ENCODE measurements around the gene KANK3.
A peak's percentile ranks its signal among the peaks of the same experiment; 100 is the strongest.
"Not testable (repeated sequence)": the region's sequence is repeated elsewhere in the genome, so short reads cannot be mapped to it uniquely, and the experiment has no call there.

KANK3 gene

DNA sequence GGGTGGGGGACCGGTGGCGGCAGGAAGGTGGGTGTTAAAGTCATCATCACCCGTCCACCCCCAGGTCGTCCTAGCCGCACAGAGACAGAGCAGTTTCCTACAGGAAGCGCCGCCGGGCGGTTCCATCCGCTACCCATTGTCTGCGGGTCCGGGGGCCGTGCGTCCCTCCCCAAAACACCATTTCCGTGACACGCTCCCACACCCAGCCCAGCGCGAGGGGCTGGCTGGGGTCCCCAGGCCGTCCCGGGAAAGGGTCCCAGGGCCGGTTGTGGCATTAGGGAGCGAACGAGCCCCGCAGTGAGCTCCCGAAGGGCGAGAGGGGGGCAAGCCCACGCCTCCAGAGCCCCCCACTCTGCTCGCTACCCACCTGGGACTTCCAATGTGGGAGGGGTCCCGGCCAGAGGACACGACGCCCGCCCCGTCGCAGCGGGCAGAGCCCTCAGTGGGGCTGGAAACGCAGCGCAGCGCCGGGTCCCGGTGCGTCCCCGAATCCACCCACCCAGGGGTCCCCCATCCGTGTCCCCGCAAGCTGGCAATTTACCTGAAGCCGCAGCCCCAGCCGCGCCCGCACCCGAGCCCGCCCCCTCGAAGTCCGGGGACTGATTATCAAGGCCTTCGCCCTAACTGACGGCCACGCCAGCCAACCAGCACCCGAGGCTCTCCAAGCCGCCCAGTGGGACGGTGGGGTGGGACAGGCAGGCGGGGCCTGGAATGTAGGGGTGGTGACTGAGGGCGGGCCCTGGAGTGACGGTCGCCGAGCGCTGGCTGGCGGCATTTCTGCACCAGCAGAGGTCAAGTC lies at the start of gene KANK3:
TSS of gene KANK3 (minus strand) at position 579 of the 799 bp plus-strand sequence. CDS start 5,434 bp downstream, outside the sequence.
- peak in 13 of 14 donors; percentile 34 to 87 (median 70) for DNase-seq

DNA sequence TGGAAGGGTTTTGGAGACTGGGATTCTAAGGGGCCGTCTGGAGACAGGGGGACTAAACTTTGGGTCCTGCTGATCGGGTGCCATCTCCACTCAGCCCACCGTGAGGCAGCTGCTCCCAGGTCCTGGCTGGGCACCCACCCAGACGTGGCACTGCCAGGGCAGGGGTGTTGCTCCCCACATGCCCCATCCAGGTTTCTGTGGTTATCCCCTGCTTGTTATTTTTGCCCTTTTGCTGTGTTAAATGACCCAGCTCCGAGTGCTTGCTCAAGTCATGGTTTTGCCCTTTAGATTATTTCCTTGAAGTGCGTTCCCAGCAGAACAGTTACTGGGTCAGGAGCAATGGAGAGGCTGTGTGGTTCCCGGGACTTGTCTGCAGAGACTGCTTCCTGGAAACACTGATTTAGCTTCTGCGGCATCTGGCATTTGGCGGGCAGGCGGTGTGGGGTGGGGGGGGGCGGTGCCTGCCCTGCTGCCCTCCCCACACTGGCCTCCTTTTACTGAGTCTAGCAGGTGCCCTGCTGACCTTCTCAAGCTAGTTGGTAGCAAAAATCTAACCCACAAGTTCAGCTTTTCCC lies 49.0 kb upstream of the KANK3 start:
- DNase-seq, result peak in 10 of 14 donors; percentile 16 to 82 (median 31)

DNA sequence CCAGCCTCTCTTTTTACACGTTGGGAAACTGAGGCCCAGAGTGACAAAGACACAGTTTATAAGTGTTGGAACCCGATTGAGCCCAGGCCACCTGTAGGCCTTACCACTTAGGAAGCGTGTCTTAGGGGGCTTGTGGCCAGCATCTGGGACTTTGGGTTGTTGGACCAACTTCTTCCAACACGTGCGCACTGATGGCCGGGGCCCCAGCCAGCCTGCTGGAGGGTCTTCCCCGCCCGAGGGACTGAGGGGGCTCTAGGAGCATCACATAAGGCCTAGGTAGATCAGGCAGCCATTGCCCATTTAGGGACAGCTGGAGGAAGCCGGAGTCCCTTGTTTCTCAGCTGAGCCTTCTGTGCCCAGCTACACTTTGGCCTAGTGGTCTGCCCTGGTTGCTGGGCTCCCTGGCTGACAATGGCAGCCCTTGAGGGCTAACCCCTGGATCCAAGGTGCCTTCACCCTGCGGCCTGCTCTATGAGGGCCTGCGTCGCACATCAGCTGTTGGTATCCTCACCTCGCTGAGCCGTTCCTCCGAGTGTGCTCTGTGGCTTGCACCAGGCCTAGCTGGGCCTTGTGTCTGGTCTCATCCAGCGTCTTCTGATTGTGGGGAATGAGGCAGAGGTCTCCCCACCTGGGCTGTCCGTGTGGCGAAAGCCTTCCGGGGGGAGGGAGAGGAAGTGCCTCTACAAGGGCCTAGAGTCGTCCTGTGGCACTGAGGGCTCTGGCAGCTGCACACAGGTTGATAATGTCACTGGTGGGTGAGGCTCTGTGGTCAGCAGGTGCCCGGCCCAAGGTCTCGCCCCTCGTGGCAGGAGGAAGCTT lies 48.3 kb upstream of the KANK3 start:
- DNase-seq, result peak in 4 of 14 donors; percentile 37 to 57 (median 41)

DNA sequence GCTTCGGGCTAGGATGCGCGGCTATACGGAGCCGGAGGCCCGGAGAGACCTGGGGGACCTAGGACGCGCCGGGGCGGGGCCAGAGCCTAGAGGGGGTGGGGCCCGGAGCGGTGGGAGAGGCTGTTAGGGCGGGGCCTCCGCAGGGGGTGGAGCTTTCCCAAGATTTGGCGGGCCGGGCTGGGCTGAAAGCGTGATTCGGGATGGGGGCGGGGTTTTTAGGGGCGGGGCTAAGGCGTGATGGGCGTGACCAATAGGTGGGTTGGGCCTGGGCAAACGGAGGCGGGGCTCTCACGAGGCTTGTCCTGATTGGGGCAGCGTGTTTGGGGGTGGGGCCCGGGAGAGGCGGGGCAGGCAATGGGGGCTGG lies 47.5 kb upstream of the KANK3 start:
- DNase-seq, result peak; percentile 27 to 99 (median 90)

DNA sequence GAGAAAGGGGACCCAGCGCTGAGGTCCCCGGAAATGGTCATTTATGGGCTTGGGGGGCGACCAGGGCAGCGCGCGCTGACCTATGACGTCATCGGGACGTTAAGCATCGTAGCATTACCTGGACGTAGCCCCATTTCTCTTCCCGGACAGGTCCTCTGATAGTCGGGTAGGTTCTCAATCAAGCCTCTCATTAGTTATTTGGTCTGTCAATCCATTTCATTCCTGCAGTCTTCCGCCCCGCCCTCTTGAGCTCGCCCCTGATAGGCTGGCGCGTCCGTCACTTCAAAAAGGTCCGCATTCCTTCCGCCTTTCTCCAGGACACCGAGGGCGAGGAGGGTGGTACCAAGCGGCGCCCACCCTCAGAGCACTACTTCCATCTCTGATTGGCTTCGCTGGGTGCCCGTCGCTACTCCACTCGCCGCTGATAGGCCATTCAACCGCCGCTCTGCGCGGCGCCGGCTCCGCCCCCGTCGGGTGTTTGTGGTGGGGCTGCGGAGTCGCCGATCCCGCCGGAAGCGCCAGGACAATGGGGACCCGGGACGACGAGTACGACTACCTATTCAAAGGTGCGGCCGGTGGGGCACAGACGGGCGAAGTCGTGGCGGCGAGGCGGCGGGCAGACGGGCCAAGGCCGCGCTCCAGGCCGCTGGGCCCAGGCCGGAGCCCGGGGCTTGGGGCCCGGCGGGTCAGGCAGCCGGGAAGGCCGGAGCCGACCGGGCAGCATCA lies 47.0 kb upstream of the KANK3 start, which contains the start of gene RAB11B:
TSS of gene RAB11B (plus strand) at position 470 of the 726 bp plus-strand sequence. CDS start at position 527, 57 bp downstream.
- DNase-seq, result peak; percentile 69 to 100 (median 98)

DNA sequence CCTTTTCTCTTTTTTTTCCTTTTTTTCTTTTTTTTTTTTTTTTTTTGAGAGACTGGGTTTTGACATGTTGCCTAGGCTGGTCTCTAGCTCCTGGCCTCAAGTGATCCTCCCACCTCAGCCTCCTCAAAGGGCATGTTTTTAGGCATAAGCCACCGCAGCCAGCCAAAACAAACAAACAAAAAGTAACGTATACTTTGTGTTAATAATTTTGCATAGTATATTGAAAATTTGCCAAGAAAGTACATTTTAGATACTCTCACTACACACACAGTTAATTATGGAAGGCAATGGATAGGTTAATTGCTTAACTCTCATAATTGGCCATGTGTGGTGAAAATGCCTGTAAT lies 45.5 kb upstream of the KANK3 start:
- no peak for DNase-seq

DNA sequence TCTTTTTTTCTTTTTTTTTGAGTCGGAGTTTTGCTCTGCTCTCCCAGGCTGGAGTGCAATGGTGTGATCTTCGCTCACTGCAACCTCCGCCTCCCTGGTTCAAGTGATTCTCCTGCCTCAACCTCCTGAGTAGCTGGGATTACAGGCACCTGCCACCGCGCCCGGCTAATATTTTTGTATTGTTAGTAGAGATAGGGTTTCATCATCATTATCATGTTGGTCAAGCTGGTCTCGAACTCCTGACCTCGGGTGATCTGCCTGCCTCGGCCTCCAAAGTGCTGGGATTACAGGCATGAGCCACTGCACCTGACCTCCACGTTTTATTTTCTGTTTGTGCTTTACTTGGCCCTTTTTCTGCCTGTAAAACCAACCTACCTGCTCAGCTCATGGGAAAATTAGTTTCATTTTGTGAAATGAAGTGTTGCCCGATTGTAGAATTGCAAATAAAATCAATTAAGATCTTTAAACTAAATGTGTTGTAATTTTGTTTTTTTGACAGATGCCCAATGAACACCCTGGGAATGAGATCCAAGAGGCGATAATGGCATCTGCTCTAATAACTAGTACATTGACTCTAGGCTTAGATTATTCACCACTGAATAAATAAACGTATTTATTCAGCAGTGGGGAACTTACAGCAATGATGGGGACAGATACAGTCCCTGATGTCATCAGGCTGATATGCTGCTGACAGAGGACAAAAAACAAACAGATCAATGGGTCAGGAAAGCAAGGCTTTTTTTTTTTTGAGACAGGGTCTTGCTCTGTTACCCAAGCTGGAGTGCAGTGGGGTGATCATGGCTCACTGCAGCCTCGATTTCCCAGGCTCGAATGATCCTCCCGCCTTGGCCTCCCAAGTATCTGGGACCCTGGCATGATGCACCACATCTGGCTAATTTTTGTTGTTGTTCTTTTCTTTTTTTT lies 44.9 kb upstream of the KANK3 start:
- no peak for DNase-seq

DNA sequence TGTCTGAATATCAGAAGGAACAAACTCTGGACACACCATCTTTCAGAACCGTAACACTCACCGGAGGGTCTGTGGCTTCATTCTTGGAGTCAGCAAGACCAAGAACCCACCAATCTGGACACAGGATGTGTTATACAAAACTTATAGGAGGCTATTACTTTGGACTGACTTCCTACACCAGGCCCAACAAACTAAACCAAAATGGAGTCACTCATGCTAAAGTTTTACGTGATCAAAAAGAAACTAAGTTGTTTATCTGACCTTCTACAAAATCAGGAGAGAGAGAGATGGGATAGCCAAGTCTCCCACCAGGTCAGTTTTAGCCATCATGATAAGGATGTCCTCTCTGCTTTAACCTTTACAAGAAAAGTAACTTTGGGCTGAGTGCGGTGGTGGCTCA lies 43.9 kb upstream of the KANK3 start:
- DNase-seq, result no peak

DNA sequence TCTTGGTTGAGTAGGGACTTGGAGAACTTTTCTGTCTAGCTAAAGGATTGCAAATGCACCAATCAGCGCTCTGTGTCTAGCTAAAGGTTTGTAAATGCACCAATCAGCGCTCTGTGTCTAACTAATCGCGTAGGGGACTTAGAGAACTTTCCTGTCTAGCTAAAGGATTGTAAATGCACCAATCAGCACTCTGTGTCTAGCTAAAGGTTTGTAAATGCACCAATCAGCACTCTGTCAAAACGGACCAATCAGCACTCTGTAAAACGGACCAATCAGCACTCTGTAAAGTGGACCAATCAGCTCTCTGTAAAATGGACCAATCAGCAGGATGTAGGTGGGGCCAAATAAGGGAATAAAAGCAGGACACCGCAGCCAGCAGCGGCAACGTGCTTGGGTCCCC lies 43.4 kb upstream of the KANK3 start:
- not testable (repeated sequence) for DNase-seq

DNA sequence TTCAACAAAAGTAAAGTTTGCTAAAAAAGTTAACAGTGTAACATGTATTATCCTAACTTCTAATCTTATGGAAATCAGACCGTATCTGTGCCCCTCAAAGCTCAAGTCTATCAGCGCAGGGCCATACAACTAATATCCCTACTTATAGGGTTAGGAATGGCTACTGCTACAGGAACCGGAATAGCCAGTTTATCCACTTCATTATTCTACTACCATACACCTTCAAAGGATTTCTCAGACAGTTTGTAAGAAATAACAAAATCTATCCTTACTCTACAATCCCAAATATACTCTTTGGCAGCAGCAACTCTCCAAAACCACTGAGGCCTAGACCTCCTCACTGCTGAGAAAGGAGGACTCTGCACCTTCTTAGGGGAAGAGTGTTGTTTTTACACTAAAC lies 42.5 kb upstream of the KANK3 start:
- DNase-seq, result not testable (repeated sequence)

DNA sequence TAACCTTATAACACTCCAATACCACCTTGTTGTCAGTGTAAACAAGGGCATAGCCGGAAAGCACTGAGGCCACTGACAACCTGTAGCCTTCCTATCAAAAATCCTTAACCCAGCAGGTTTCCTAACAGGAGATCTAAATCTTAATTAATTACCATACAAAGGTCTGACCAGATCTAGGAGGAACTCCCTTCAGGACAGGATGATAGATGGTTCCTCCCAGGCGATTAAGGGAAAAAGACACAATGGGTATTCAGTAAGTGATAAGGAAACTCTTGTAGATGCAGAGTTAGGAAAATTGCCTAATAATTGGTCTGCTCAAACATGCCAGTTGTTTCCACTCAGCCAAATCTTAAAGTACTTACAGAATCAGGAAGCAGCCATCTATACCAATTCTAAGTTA lies 42.0 kb upstream of the KANK3 start:
- not testable (repeated sequence) for DNase-seq

DNA sequence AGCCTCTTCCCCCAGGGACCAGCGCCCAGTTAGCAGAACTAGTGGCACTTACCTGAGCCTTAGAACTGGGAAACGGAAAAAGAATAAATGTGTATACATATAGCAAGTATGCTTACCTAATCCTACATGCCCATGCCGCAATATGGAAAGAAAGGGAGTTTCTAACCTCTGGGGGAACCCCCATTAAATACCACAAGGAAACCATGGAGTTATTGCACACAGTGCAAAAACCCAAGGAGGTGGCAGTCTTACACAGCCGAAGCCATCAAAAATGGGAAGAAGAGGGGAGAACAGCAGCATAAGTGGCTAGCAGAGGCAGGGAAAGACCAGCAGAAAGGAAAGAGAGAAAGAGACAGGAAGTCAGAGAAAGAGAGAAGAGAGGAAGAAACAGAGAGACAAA lies 41.5 kb upstream of the KANK3 start:
- DNase-seq, result not testable (repeated sequence)

DNA sequence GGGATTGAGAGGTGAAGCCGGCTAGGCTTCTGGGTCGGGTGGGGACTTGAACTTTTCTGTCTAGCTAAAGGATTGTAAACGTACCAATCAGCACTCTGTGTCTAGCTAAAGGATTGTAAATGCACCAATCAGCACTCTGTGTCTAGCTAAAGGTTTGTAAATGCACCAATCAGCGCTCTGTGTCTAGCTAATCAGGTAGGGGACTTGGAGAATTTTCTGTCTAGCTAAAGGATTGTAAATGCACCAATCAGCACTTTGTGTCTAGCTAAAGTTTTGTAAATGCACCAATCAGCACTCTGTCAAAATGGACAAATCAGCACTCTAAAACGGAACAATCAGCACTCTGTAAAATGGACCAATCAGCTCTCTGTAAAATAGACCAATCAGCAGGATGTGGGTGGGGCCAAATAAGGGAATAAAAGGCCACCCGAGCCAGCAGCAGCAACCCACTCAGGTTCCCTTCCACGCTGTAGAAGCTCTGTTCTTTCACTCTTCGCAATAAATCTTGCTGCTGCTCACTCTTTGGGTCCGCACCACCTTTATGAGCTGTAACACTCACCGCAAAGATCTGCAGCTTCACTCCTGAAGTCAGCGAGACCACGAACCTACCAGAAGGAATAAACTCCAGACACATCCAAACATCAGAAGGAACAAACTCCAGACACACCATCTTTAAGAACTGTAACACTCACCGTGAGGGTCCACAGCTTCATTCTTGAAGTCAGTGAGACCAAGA lies 36.3 kb upstream of the KANK3 start:
- not testable (repeated sequence) for DNase-seq

DNA sequence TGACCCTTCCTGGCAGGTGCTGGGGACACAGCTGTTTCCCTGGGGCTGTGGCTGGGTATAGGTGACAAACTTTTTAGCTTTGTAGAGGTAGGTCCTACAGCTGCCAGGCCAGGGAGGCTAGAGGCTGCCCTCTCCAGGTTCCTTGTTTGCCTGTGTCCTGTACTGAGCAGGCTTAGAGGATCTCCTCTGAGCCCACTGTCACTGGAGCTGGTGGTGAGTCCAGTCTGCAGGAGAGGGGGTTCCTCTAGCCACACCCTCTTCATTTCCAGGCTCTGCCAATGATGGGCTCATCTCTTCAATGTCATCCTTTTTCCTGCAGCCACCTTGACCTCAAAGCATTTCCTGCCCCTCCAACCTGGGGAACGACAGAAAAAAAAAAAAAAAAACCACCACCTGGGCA lies 34.5 kb upstream of the KANK3 start:
- no peak for DNase-seq

DNA sequence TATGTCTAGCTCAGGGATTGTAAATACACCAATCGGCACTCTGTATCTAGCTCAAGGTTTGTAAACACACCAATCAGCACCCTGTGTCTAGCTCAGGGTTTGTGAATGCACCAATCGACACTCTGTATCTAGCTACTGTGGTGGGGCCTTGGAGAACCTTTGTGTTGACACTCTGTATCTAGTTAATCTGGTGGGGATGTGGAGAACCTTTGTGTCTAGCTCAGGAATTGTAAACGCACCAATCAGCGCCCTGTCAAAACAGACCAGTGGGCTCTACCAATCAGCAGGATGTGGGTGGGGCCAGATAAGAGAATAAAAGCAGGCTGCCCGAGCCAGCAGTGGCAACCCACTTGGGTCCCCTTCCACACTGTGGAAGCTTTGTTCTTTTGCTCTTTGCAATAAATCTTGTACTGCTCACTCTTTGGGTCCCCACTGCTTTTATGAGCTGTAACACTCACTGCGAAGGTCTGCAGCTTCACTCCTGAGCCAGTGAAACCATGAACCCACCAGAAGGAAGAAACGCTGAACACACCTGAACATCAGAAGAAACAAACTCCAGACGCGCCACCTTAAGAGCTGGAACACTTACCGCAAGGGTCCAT lies 33.4 kb upstream of the KANK3 start:
- DNase-seq, result not testable (repeated sequence)

DNA sequence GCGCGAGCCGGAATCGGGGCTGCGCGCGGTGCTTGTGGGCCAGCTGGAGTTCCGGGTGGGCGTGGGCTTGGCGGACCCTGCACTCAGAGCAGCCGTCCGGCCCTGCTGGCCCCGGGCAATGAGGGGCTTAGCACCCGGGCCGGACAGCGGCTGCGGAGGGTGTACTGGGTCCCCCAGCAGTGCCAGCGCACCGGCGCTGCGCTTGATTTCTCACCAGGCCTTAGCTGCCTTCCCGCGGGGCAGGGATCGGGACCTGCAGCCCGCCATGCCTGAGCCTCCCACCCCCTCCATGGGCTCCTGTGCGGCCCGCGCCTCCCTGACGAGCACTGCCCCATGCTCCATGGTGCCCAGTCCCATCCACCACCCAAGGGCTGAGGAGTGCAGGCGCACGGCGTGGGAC lies 32.7 kb upstream of the KANK3 start:
- DNase-seq, result not testable (repeated sequence)

DNA sequence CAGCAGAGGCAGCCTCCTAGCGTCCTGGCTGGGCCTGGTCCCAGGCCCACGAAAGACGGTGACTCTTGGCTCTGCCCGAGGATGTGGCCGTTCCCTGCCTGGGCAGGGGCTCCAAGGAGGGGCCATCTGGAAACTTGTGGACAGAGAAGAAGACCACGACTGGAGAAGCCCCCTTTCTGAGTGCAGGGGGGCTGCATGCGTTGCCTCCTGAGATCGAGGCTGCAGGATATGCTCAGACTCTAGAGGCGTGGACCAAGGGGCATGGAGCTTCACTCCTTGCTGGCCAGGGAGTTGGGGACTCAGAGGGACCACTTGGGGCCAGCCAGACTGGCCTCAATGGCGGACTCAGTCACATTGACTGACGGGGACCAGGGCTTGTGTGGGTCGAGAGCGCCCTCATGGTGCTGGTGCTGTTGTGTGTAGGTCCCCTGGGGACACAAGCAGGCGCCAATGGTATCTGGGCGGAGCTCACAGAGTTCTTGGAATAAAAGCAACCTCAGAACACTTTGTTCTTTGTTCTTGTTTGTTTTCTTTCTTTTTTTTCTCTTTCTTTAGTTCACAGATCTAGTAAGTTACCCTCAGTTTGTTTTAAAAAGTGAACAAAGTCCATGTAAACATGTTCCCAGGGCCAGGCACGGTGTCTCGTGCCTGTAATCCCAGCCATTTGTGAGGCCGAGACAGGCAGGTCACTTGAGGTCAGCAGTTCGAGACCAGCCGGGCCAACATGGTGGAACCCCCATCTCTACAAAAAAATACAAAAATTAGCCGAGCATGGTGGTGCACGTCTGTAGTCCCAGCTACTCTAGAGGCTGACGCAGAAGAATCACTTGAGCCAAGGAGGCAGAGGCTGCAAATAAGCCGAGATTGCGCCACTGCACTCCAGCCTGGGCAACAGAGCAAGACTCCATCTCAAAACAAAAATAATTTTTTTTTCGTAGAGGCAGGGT lies 31.1 kb upstream of the KANK3 start:
- peak in 2 of 14 donors; percentile 10 to 43 for DNase-seq

DNA sequence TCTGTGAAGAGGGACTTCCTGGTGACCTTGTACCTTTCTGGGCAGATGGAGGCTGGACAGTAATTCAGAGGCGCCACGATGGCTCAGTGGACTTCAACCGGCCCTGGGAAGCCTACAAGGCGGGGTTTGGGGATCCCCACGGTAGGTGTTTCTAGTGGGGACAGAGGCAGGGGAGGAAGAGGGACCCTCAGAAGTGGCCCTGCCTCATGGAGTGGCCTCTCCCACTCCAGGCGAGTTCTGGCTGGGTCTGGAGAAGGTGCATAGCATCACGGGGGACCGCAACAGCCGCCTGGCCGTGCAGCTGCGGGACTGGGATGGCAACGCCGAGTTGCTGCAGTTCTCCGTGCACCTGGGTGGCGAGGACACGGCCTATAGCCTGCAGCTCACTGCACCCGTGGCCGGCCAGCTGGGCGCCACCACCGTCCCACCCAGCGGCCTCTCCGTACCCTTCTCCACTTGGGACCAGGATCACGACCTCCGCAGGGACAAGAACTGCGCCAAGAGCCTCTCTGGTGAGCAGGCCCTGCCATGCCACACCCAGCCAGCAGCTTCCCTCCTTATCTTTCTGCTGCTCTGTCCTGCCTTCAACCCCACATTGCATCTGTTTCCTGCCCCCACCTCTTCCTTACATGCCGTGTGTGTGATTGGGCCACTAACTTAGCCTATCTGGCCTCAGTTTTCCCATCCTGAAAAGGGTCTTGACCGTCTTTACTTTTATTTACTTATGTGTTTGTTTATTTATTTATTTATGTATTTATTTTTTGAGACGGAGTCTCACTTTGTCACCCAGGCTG lies 28.1 kb upstream of the KANK3 start:
- peak in 1 of 14 donors; percentile 50 for DNase-seq
